Activated B cell treated with CpG ODN at 0.5 μM for 24 hours (primary cell): ENCODE data around the gene KCNMA1. TPM values are rescaled to one million over a fixed set of nuclear protein-coding genes. Genes with fewer than 3 reads are reported as not detected.

Experiments
- ATAC-seq: fragments of 200-7000 bp; cut with Tn5 transposase; one replicate; pipeline ENCODE4 v1.10.0; 2021; ENCODE audit warnings: low read depth, mild to moderate bottlenecking, moderate library complexity
- CTCF ChIA-PET: fragments of 350-600 bp; sonication (Branson Sonifier 250); formaldehyde crosslinking; loops from one replicate; lab custom pipeline; 2021; ENCODE audit warnings: antibody characterized with exemption; lab: Charles Lee
- POLR2A ChIA-PET: fragments of 350-600 bp; sonication (Branson Sonifier 250); formaldehyde crosslinking; loops from one replicate; lab custom pipeline; 2021; ENCODE audit warnings: antibody characterized with exemption; lab: Charles Lee
- DNase-seq: peaks from one replicate; pipeline ENCODE4 v3.0.0; 2022
- H3K27ac Mint-ChIP-seq: one replicate; pipeline ENCODE4 v1.8.0; 2020; ENCODE audit warnings: mixed read lengths
- H3K27me3 Mint-ChIP-seq: one replicate; pipeline ENCODE4 v1.8.0; 2021; ENCODE audit warnings: mixed read lengths
- H3K36me3 Mint-ChIP-seq: one replicate; pipeline ENCODE4 v1.8.0; 2021; ENCODE audit warnings: low read depth, mixed read lengths
- H3K4me1 Mint-ChIP-seq: one replicate; pipeline ENCODE4 v1.8.0; 2021; ENCODE audit warnings: mixed read lengths
- H3K4me3 Mint-ChIP-seq: one replicate; pipeline ENCODE4 v1.8.0; 2020; ENCODE audit warnings: mild to moderate bottlenecking, mixed read lengths
- H3K9me3 Mint-ChIP-seq: one replicate; pipeline ENCODE4 v1.8.0; 2020; ENCODE audit warnings: mixed read lengths
- intact Hi-C: fragments of 100-400 bp; cut with micrococcal nuclease; formaldehyde crosslinking; loops from one replicate; pipeline ENCODE4 v1.15.1; 2024
- total RNA-seq: library from RNA; stranded (reverse); gene quantifications from 2 replicates; pipeline ENCODE4 v1.2.3, GENCODE V29; 2022
- TF ChIP-seq, protein P1 (sequence below): fragments of 200-600 bp; IDR thresholded peaks from one replicate; pipeline ENCODE4 v1.8.0; 2022; ENCODE audit warnings: antibody characterized with exemption, mild to moderate bottlenecking

Gene KCNMA1
- total RNA-seq, 1 donor from 2014 or later: 3.7 TPM

DNA sequence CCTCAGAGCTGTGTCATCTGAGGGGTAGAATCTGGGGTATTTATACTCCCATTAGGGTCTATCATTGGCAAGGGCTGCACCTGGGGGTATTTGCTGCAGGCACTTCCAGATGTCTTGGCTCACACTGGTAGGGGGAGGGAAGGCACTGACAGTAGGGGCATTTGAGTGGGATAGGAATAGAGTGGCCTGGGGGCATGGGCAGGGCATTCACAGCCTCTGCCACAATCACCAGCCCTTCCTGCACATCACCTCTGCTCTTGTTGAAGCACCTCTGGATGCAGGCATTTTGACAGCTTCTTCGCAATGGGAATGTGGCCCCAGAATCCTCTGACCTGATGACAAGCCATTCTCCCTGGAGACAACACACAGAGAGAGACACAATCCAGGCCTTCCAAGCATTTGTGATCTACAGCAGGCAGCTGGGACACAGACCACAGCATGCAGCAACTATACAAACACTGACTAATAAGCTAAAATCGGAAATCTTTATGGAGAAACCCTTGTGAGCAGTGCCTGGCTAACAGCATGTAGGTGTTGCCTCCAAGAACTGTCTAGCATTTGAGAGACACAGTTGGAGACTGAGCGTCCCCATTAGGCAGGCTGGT, 178.5 kb downstream of the KCNMA1 start:
- no peaks in the 10 kb centered on the region for H3K36me3 Mint-ChIP-seq
- POLR2A ChIA-PET: no interaction called here
- TF ChIP-seq, protein P1, sequence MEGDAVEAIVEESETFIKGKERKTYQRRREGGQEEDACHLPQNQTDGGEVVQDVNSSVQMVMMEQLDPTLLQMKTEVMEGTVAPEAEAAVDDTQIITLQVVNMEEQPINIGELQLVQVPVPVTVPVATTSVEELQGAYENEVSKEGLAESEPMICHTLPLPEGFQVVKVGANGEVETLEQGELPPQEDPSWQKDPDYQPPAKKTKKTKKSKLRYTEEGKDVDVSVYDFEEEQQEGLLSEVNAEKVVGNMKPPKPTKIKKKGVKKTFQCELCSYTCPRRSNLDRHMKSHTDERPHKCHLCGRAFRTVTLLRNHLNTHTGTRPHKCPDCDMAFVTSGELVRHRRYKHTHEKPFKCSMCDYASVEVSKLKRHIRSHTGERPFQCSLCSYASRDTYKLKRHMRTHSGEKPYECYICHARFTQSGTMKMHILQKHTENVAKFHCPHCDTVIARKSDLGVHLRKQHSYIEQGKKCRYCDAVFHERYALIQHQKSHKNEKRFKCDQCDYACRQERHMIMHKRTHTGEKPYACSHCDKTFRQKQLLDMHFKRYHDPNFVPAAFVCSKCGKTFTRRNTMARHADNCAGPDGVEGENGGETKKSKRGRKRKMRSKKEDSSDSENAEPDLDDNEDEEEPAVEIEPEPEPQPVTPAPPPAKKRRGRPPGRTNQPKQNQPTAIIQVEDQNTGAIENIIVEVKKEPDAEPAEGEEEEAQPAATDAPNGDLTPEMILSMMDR: no peak

DNA sequence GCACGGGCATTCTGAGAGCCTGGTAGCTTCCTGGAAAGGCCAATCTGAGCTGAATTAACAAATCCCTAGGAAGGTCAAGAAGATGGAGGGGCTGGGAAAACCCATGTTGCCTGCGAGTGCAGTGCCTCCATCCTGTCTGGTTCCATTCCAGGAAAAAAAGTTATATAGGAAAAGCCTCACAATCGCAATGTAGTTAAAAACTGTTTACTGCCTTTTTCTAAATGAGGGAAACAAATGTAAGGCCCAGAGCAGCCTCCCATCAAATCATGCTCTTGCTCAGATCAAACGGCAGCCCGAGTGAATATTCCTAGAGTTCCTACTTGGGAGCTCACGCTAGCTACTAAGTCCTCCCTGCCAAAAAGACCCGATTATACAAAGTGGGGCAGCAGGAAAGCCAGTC, 179.9 kb downstream of the KCNMA1 start:
- ChIA-PET CTCF (no interaction called here), POLR2A (no interaction called here)
- peaks cover 5% of the 10 kb centered on the region for H3K4me1 Mint-ChIP-seq
- DNase-seq (no peak), ATAC-seq (no peak)
- intact Hi-C loops: no loop called here
- H3K9me3 Mint-ChIP-seq: no peaks in the 10 kb centered on the region
- H3K4me3 Mint-ChIP-seq: no peak overlapping the region
- TF ChIP-seq, protein P1: no peak
- H3K27ac Mint-ChIP-seq: no peak overlapping the region
- no peaks in the 10 kb centered on the region for H3K36me3 Mint-ChIP-seq
- H3K27me3 Mint-ChIP-seq: no peaks in the 10 kb centered on the region

More for the DNA sequence above, 178.5 kb downstream of the KCNMA1 start:
- peaks cover 5% of the 10 kb centered on the region for H3K4me1 Mint-ChIP-seq
- ATAC-seq (no peak), DNase-seq (no peak)
- H3K27ac Mint-ChIP-seq: no peak overlapping the region
- CTCF ChIA-PET: no interaction called here
- H3K27me3 Mint-ChIP-seq: no peaks in the 10 kb centered on the region
- intact Hi-C loops: no loop called here
- H3K4me3 Mint-ChIP-seq: no peak overlapping the region
- H3K9me3 Mint-ChIP-seq: no peaks in the 10 kb centered on the region

DNA sequence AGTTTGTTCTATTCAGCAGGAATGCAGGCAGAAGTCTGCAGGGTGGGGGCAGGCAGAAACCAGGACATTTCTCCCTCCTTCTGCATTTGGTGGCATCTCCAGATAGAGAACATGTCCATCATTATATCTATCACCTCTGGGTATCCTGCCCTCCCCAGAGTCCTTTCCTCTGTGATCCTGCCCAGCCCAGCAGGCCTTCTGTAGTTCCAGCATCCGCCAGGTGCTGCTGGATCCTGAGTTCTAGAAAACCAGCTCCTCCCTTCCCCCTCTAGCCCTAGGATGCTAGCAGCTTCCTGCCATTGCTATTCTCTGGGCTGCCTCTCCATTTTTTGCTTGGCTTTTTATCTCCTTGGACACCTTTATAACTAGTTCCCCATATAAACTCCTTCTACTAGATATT, 180.3 kb downstream of the KCNMA1 start:
- DNase-seq (no peak), ATAC-seq (no peak)
- H3K4me3 Mint-ChIP-seq: no peak overlapping the region
- TF ChIP-seq, protein P1: no peak
- ChIA-PET CTCF (no interaction called here), POLR2A (no interaction called here)
- peaks cover 5% of the 10 kb centered on the region for H3K4me1 Mint-ChIP-seq
- H3K9me3 Mint-ChIP-seq: no peaks in the 10 kb centered on the region
- H3K27me3 Mint-ChIP-seq: no peaks in the 10 kb centered on the region
- H3K27ac Mint-ChIP-seq: no peak overlapping the region
- intact Hi-C loops: no loop called here
- H3K36me3 Mint-ChIP-seq: no peaks in the 10 kb centered on the region

DNA sequence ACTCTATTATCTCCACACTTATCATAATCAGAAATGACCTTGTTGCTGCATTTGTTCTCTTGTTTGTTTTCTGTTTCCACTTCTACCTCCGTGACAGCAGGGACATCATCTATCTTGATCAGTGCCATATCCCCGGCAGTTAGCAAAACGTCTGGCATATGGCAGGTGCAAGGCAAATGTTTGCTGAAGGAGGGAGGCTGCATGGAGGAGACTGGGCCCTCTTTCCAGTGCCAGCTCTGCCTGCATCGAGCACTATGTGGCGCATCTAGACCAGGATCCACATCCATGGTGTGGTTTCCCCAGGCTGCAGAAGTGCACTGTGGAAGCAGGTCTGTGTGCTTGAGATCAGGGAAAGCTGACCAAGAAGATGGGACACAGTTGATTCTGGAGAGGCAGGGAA, 181.2 kb downstream of the KCNMA1 start:
- H3K4me3 Mint-ChIP-seq: no peak overlapping the region
- H3K4me1 Mint-ChIP-seq: peaks cover 5% of the 10 kb centered on the region
- POLR2A ChIA-PET: no interaction called here
- no peak overlapping the region for H3K27ac Mint-ChIP-seq
- TF ChIP-seq, protein P1: no peak
- no peak for DNase-seq
- no peak for ATAC-seq
- H3K36me3 Mint-ChIP-seq: no peaks in the 10 kb centered on the region
- intact Hi-C loops: no loop called here
- CTCF ChIA-PET: no interaction called here
- no peaks in the 10 kb centered on the region for H3K9me3 Mint-ChIP-seq
- no peaks in the 10 kb centered on the region for H3K27me3 Mint-ChIP-seq

DNA sequence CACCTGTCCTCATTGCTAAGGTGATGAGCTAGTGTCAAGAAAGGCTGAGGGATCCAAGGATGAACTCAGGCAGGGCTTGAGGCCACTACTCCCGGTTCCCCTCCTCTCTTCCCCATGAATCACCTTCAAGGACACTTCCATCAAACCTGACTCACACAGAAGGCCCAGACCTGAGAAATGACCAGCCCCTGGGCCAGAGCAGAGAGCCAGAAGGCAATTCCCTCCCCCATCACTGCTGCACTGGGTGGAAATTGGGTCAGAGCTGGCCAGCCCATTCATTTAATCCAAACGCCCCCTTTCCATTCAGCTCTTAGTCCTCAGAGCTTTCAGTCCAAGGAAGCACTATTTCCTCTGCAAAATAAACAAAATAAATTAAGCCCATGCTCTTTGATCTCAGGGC, 182.0 kb downstream of the KCNMA1 start:
- CTCF ChIA-PET: interaction anchor here (0.7 kb wide), 1 partner anchor 1643 kb away, joined by 3 read pairs; no protein-coding TSS in a partner anchor
- Mint-ChIP-seq H3K27me3 (no peaks in the 10 kb centered on the region), H3K36me3 (no peaks in the 10 kb centered on the region), H3K4me1 (peaks cover 5% of the 10 kb centered on the region), H3K9me3 (peaks cover 3% of the 10 kb centered on the region), H3K27ac (no peak overlapping the region), H3K4me3 (no peak overlapping the region)
- ATAC-seq (no peak), DNase-seq (no peak)
- intact Hi-C loops: no loop called here
- POLR2A ChIA-PET: no interaction called here
- TF ChIP-seq, protein P1: no peak
